GM12878 (cell line): ENCODE data around the gene CUTC.

Source experiments
- ASH2L ChIP-seq: fragments of 300-600, 200-600 bp; sonication (generic); IDR thresholded peaks from 2 replicates; pipeline ENCODE4 v1.6.1; 2017; ENCODE audit warnings: low read depth, mild to moderate bottlenecking, borderline replicate concordance
- ESRRA ChIP-seq: IDR thresholded peaks from 2 replicates; pipeline ENCODE4 v1.6.1; 2012; ENCODE audit warnings: mild to moderate bottlenecking, low read length, improper control_type of control experiment
- ETV6 ChIP-seq, 2 experiments: fragments of 450-650 bp in 1 of 2; IDR thresholded peaks in 1 of 2; conservative IDR thresholded peaks in 1 of 2; 2 replicates each; pipeline ENCODE4 v1.6.1; 2014; ENCODE audit warnings: antibody characterized with exemption in 1 of 2, borderline replicate concordance in 1 of 2, low read depth in 1 of 2, mild to moderate bottlenecking in 1 of 2, moderate library complexity in 1 of 2
- EZH2 ChIP-seq: IDR thresholded peaks from 2 replicates; pipeline ENCODE4 v1.6.1; 2012; ENCODE audit warnings: low read depth, mild to moderate bottlenecking, control low read depth, inconsistent platforms, low read length, borderline replicate concordance; ENCODE audit not compliant: control insufficient read depth
- POLR2A ChIP-seq: IDR thresholded peaks from 2 replicates; pipeline ENCODE4 v1.6.1; 2011; ENCODE audit warnings: low read depth, mild to moderate bottlenecking, low read length
- RBBP5 ChIP-seq: fragments of 200-600 bp; sonication (generic); conservative IDR thresholded peaks from 2 replicates; pipeline ENCODE4 v1.6.1; 2016
- RCOR1 ChIP-seq: conservative IDR thresholded peaks from 2 replicates; pipeline ENCODE4 v1.6.1; 2012; ENCODE audit warnings: low read depth, low read length, improper control_type of control experiment
- SRF ChIP-seq, 2 experiments: IDR thresholded peaks; 2 replicates each; pipeline ENCODE4 v1.6.1; 2011; ENCODE audit warnings: low read depth in 2 of 2, low read length in 2 of 2, mild to moderate bottlenecking in 1 of 2, moderate library complexity in 1 of 2
- ZNF274 ChIP-seq: IDR thresholded peaks from one replicate; pipeline ENCODE4 v1.8.0; 2011; ENCODE audit not compliant: insufficient read length, insufficient read depth
- TF ChIP-seq, protein P1 (sequence below): IDR thresholded peaks from 2 replicates; pipeline ENCODE4 v1.6.1; 2011; ENCODE audit warnings: borderline replicate concordance, low read depth, mild to moderate bottlenecking, moderate library complexity, mixed read lengths, low read length; ENCODE audit not compliant: insufficient read depth; ENCODE audit errors: extremely low read length

DNA sequence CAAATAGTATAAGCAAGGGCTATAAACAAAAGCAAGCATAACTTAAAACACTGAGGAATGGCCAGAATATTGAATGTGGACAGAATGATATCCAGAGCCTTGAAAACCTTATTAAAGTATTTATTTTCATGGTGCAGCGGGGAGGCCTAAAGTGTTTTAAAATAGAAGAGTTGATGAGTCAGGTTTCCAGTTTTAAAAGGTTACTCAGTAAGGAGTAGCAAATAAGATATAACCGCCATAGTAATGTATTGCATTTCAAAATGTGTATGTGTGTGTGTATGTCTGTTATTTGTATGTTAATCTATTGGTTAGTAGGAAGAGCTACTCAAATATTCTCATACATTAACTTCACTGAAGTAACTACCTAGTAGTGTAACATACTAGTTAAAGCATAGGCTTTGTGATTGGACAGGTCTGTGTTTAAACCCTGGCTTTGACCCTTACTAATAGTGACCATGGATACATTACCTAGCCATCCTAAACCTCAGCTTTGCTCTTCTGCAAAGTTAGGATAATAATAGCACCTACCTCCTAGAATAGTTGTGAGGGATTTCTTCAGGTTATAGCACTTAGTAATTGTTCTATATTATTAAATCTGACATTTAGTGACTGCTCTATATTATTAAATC, 16.9 kb downstream of the CUTC start:
- TF ChIP-seq EZH2 (no peak), ASH2L (no peak), RBBP5 (no peak), POLR2A (no peak), SRF (IDR thresholded peaks at IDR 0.05; ENCODE audit: low read depth in 2 of 2, low read length in 2 of 2) (no peak), ZNF274 (no peak), ESRRA (no peak), RCOR1 (no peak), ETV6 (conservative IDR thresholded peaks at IDR 0.05 in 1 of 2, IDR thresholded peaks at IDR 0.05 in 1 of 2; ENCODE audit: borderline replicate concordance in 1 of 2, low read depth in 1 of 2) (no peak)
- TF ChIP-seq, protein P1, sequence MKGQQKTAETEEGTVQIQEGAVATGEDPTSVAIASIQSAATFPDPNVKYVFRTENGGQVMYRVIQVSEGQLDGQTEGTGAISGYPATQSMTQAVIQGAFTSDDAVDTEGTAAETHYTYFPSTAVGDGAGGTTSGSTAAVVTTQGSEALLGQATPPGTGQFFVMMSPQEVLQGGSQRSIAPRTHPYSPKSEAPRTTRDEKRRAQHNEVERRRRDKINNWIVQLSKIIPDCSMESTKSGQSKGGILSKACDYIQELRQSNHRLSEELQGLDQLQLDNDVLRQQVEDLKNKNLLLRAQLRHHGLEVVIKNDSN: no peak
